ENCODE measurements around the gene FLT3LG.

The FLT3LG gene

GRCh38 chr19:49489601-49490167 lies 15.7 kb downstream of the FLT3LG start:
- DNase-seq = no peak

GRCh38 chr19:49490287-49491029 lies 16.4 kb downstream of the FLT3LG start:
- DNase-seq = no peak

DNA sequence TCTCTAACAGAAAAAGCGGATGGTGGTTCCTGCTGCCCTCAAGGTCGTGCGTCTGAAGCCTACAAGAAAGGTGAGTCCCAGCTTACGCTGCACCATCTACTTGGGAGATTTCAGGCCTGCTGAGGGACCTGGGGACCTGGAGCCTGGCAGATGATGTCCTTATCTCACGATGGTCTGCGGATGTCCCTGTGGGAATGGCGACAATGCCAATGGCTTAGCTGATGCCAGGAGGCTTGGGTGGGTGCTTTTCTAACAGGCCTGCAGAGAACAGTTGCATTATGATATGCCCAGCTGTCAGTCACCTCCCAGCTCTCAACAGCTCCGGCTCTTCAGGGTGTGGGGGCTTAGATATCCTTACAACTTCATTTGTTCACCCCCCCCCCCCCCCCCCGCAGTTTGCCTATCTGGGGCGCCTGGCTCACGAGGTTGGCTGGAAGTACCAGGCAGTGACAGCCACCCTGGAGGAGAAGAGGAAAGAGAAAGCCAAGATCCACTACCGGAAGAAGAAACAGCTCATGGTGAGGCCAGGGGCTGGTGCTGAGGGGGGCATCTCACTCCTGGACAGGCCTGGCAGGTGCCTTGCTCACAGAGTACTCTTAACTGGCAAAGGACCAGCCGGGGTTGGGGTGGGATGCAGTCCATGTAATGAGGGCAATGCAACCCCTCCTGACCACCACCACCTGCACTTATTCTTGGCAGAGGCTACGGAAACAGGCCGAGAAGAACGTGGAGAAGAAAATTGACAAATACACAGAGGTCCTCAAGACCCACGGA lies 17.2 kb downstream of the FLT3LG start:
- DNase-seq = no peak

DNA sequence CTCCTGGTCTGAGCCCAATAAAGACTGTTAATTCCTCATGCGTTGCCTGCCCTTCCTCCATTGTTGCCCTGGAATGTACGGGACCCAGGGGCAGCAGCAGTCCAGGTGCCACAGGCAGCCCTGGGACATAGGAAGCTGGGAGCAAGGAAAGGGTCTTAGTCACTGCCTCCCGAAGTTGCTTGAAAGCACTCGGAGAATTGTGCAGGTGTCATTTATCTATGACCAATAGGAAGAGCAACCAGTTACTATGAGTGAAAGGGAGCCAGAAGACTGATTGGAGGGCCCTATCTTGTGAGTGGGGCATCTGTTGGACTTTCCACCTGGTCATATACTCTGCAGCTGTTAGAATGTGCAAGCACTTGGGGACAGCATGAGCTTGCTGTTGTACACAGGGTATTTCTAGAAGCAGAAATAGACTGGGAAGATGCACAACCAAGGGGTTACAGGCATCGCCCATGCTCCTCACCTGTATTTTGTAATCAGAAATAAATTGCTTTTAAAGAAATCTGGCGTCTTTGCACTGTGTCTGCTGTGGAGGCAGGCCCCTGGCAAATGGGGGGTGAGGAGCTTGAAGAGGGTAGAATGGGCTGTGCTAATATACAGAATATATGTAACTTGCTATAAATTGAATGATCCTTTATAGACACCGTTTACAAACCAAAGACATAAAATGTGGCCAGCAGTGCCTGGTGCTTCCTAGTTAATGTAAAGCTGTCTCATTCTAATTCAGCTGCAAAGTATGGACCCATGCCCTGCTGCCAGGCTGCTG lies 18.0 kb downstream of the FLT3LG start:
- DNase-seq = no peak

- DNase-seq = no peak
Observed at GRCh38 chr19:49492573-49493405, 18.8 kb downstream of the FLT3LG start.

DNA sequence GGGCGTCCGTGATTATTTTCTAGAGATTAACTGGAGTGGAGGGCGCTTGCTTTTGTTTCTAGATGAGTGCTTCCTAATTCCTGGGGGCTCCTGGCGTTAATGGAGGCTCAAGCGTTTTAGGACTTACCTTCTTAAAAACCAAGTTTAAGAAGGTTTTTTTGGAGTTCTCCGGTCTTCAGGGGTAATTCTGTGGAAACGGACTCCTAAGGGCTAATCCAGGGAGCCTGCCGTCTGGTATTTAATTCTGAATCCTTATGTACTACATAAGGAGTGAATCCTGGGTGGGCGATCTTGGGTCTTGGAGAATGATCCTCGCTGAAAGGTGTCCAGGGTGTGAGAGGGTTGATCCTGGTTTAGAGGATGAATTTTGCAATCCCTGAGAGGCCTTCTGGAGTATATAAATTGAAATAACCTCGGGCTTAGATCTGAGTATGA lies 22.6 kb downstream of the FLT3LG start:
- DNase-seq = no peak

DNA sequence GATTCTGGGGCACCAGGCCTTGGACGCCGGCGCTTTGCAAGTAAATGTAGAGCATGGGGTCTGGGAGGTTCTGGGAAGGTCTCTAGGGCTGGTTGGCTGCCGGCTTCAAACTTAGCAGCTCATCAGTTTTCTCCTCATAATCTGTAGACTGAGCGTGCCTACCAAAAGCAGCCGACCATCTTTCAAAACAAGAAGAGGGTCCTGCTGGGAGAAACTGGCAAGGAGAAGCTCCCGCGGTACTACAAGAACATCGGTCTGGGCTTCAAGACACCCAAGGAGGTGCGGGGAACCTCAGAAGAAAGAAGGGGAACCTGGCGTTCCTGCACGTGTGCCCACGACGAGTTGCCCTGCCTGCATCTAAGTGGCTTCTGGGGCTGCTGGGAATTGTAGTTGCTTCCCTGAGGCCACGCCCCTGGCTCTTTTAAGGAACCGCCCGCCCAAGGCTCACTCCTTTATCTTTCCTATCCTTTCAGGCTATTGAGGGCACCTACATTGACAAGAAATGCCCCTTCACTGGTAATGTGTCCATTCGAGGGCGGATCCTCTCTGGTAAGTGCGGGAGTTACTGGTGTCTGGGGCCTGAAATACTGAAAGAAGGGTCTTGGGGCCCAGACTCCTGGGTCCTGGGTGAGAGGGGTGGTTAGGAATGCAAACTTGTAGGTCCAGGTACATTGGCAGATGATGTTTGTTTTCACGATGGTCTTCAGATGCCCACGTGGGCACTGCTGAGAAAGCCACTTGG lies 23.2 kb downstream of the FLT3LG start:
- peak; percentile 75 for DNase-seq

DNA sequence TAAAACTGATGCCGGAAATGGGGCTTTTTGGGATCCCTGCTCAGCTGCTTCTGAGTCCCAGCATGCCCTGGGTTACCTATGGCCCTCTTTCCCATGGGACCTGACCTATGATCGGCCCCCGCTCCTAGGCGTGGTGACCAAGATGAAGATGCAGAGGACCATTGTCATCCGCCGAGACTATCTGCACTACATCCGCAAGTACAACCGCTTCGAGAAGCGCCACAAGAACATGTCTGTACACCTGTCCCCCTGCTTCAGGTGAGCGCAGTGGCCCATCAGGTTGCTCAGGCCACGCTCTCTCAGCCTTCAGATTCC lies 23.7 kb downstream of the FLT3LG start:
- no peak for DNase-seq

- no peak for DNase-seq
Observed at GRCh38 chr19:49498475-49498874, 24.5 kb downstream of the FLT3LG start.

DNA sequence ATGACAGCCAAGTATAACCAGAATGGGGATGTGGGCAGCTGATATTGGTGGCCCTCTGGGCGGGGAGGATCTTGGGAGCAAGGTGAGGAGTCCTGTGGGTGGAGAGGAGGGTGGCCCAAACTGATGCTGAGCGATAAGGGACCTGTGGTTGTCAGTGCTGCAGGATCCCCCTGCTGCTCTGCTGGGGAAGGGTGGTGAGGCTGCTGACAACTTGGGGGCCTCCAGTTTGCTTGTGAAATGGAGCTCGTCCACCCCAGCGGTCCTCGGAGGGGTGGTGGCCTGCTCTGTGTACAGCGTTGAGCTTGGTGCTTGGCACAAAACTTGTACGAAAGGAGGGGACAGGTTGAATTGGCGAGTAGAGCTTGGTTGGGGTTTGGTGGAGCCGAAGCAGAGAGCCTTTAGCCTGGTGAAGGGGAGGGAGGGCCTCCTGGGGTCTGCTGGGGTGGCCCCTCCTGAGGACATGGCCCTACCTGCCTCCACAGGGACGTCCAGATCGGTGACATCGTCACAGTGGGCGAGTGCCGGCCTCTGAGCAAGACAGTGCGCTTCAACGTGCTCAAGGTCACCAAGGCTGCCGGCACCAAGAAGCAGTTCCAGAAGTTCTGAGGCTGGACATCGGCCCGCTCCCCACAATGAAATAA lies 25.1 kb downstream of the FLT3LG start:
- DNase-seq = peak; percentile 47

- DNase-seq = peak; percentile 52
Observed at GRCh38 chr19:49502866-49503581, 29.0 kb downstream of the FLT3LG start.

DNA sequence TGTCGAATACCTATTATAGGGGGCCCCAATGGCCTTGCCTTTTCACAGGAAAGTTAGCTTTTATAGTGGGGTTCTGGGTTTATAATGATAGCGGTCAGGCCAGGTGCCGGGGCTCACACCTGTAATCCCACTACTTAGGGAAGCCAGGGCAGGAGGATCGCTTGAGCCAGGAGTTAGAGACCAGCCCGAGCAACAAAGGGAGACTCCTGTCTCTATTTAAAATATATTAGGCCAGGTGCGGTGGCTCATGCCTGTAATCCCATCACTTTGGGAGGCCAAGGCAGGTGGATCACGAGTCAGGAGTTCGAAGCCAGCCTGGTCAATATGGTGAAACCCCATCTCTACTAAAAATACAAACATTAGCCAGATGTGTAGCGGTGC lies 29.6 kb downstream of the FLT3LG start:
- DNase-seq = no peak

DNA sequence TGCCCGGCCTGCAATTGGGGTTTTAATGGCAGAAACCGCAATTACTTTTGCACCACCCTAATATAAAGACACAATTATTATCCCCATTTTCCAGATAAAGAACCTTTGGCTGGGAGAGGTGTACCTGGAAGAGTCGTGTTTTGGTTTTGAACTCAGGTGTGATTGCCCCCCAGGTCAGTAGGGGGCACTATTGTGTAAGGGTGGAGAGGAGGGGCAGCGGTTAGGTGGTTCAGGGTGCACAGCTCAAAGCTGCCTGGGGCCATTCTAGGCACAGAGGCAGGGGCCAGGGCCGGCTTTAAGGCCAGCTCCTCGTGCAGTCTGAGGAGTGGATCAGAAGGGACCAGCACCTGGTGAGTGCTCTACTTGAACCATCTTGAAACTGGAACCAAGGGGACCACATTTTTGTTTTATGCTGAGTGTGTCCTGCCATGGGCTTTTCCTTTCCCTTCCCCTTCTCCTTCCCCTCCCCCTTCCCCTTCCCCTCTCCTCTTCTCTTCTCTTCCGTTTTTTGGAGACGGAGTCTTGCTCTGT lies 32.6 kb downstream of the FLT3LG start:
- DNase-seq = peak; percentile 79

DNA sequence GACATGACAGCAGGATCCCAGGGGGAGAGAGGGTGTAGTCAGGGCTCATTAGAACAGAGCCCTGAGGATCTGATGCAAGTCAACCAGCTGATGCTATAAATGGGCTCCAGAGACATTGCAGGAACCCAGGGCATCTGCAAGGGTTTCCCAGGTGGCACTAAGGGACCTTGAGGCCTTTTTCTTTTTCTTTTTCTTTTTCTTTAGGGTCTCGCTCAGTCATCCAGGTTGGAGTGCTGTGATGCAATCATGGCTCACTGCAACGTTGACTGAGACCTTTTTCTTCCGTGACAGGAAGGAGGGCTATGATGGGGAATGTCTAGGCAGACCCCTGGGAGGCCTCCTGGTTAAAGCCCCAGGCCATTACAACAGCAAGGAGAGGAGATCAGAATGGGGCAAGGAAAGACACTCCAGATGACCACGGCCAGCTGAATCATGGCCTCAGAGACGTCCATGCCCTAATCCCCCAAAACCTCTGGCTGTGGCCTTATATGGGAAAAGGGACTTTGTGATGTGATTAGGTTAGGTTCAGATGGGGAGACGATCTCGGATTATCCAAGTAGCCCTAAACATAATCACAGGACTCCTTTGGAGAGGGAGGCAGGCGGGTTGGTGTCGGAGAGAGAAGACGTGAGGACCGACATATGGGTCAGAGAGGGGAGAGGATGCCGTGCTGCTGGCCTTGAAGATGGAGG lies 33.9 kb downstream of the FLT3LG start:
- no peak for DNase-seq

DNA sequence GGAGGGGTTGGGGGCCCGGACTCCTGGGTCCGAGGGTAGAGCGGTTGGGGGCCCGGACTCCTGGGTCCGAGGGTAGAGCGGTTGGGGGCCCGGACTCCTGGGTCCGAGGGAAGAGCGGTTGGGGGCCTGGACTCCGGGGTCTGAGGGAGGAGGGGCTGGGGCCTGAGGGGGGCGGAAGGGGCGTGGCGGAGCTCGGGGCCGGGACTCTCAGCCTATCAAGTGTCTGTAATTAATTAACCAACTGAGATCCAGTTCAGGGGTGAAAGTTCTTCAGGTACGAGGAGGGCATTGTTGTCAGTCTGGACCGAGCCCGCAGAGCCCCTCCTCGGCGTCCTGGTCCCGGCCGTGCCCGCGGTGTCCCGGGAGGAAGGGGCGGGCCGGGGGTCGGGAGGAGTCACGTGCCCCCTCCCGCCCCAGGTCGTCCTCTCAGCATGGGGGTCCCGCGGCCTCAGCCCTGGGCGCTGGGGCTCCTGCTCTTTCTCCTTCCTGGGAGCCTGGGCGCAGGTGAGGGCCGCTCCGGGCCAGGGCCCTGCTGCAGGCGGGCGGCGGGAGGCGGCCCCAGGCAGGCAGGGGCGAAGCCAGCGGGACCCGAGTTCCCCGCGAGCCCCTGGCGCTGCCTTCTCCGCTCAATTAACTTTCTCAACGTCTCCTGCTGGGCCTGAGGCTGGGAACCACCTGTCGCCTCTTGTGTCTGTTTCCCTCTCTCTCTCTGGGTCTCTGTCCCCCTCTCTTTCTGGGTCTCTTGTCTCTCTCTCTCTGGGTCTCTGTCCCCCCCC lies 39.1 kb downstream of the FLT3LG start:
- DNase-seq = peak; percentile 44

DNA sequence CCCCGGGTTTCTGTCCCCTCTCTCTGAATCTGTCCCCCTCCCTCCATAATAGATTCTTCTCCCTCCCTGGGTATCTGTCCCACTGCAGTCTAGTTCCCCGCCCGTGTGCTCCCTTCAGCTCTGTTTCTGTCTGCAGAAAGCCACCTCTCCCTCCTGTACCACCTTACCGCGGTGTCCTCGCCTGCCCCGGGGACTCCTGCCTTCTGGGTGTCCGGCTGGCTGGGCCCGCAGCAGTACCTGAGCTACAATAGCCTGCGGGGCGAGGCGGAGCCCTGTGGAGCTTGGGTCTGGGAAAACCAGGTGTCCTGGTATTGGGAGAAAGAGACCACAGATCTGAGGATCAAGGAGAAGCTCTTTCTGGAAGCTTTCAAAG lies 39.7 kb downstream of the FLT3LG start:
- DNase-seq = no peak

GRCh38 chr19:49514151-49514550 lies 40.1 kb downstream of the FLT3LG start:
- no peak for DNase-seq

GRCh38 chr19:49515767-49516166 lies 41.8 kb downstream of the FLT3LG start:
- no peak for DNase-seq

GRCh38 chr19:49518033-49518432 lies 44.0 kb downstream of the FLT3LG start:
- no peak for DNase-seq

Data from activated T-cell treated with anti-CD3 and anti-CD28 coated beads, Interleukin-2, amount 50 U/mL, for 1 hour (primary cell).